Right atrium auricular region (tissue), 2 donors: ENCODE results near the gene C1GALT1C1L. TPM values are rescaled to one million over a fixed set of nuclear protein-coding genes. Genes with fewer than 3 reads are reported as not detected.

Experiments used
- DNase-seq: peaks from one replicate; pipeline ENCODE4 v3.0.0-alpha.2; 2019; ENCODE audit warnings: low spot score
- H3K27ac ChIP-seq, 2 donors: fragments of 200-600 bp; sonication (generic); 1 replicate in 1 of 2; 2 replicates in 1 of 2; pipeline ENCODE4 v1.5.1; 2016 to 2019
- H3K27me3 ChIP-seq, 2 donors: fragments of 200-600 bp; sonication (generic); one replicate each; pipeline versions ENCODE4 v1.5.1 to v1.6.0; 2017 to 2019
- H3K36me3 ChIP-seq: fragments of 200-600 bp; sonication (generic); one replicate; pipeline ENCODE4 v1.5.1; 2016
- H3K4me1 ChIP-seq, 2 donors: fragments of 200-600 bp; sonication (generic); one replicate each; pipeline versions ENCODE4 v1.5.1 to v1.6.0; 2017 to 2019
- H3K4me3 ChIP-seq, 2 donors: fragments of 200-600 bp; sonication (generic); 1 replicate in 1 of 2; 2 replicates in 1 of 2; pipeline ENCODE4 v1.5.1; 2017 to 2019; ENCODE audit warnings: mild to moderate bottlenecking in 1 of 2, moderate library complexity in 1 of 2
- H3K9me3 ChIP-seq, 2 donors: fragments of 200-600 bp; sonication (generic); one replicate each; pipeline ENCODE4 v1.5.1; 2019
- CTCF ChIP-seq, 2 donors: fragments of 200-600 bp; sonication (generic); IDR thresholded peaks; one replicate each; pipeline ENCODE4 v1.5.1; 2019; ENCODE audit warnings: antibody characterized with exemption in 2 of 2
- total RNA-seq, 2 donors: library from RNA; depleted of rRNA; stranded (reverse); fragments of >200 nt; gene quantifications; one replicate each; pipeline ENCODE4 v1.1.0, GENCODE V29; 2016

Gene C1GALT1C1L
- total RNA-seq, 2 donors from 2014 or later, result 0.98 to 2.1 TPM

- Histone ChIP-seq H3K4me1 (no peaks in the 10 kb centered on the region), H3K27me3 (no peaks in the 10 kb centered on the region), H3K36me3 (no peaks in the 10 kb centered on the region), H3K27ac (no peak overlapping the region), H3K9me3 (no peaks in the 10 kb centered on the region), H3K4me3 (no peak overlapping the region)
- no peak for TF ChIP-seq CTCF (IDR thresholded peaks at IDR 0.05)
- DNase-seq, result no peak
Observed at GRCh38 chr2:43715300-43716098, 39.3 kb upstream of the C1GALT1C1L start.

GRCh38 chr2:43714164-43714563, 37.9 kb upstream of the C1GALT1C1L start:
- no peaks in the 10 kb centered on the region for H3K27me3 ChIP-seq
- no peak overlapping the region for H3K27ac ChIP-seq
- H3K4me3 ChIP-seq, result no peak overlapping the region
- no peak for TF ChIP-seq CTCF (IDR thresholded peaks at IDR 0.05)
- H3K4me1 ChIP-seq, result no peaks in the 10 kb centered on the region
- no peaks in the 10 kb centered on the region for H3K9me3 ChIP-seq
- no peaks in the 10 kb centered on the region for H3K36me3 ChIP-seq
- DNase-seq, result no peak

- DNase-seq, result no peak
- no peaks in the 10 kb centered on the region for H3K9me3 ChIP-seq
- H3K27me3 ChIP-seq, result no peaks in the 10 kb centered on the region
- no peak overlapping the region for H3K27ac ChIP-seq
- no peaks in the 10 kb centered on the region for H3K4me1 ChIP-seq
- TF ChIP-seq CTCF (IDR thresholded peaks at IDR 0.05), result no peak
- no peak overlapping the region for H3K4me3 ChIP-seq
- no peaks in the 10 kb centered on the region for H3K36me3 ChIP-seq
Observed at GRCh38 chr2:43710866-43711265, 34.6 kb upstream of the C1GALT1C1L start.

- no peaks in the 10 kb centered on the region for H3K27me3 ChIP-seq
- no peak for DNase-seq
- TF ChIP-seq CTCF (IDR thresholded peaks at IDR 0.05), result no peak
- no peaks in the 10 kb centered on the region for H3K36me3 ChIP-seq
- no peaks in the 10 kb centered on the region for H3K4me1 ChIP-seq
- H3K4me3 ChIP-seq, result no peak overlapping the region
- no peaks in the 10 kb centered on the region for H3K9me3 ChIP-seq
- H3K27ac ChIP-seq, result no peak overlapping the region
Observed at GRCh38 chr2:43708891-43709290, 32.7 kb upstream of the C1GALT1C1L start.

- no peaks in the 10 kb centered on the region for H3K36me3 ChIP-seq
- no peak overlapping the region for H3K4me3 ChIP-seq
- no peak for DNase-seq
- H3K27ac ChIP-seq, result peak overlapping the region in 1 of 2 donors; percentile 62
- H3K27me3 ChIP-seq, result no peaks in the 10 kb centered on the region
- no peaks in the 10 kb centered on the region for H3K4me1 ChIP-seq
- TF ChIP-seq CTCF (IDR thresholded peaks at IDR 0.05), result no peak
- no peaks in the 10 kb centered on the region for H3K9me3 ChIP-seq
Observed at GRCh38 chr2:43708178-43708577, 31.9 kb upstream of the C1GALT1C1L start.
